Subcutaneous adipose tissue (tissue), 4 donors: ENCODE measurements around the gene GALNT9. TPM values are rescaled to one million over a fixed set of nuclear protein-coding genes. Genes with fewer than 3 reads are reported as not detected.

Source experiments
- CTCF ChIP-seq: fragments of 450-650 bp; IDR thresholded peaks from one replicate; pipeline ENCODE4 v1.5.1; 2016; ENCODE audit warnings: low read depth, mild to moderate bottlenecking, control low read depth, antibody characterized with exemption, moderate library complexity
- total RNA-seq, 4 donors: library from RNA; depleted of rRNA; stranded (reverse); fragments of >200 nt; gene quantifications; one replicate each; pipeline ENCODE4 v1.1.0, GENCODE V29; 2016

The GALNT9 gene
- total RNA-seq, 4 donors from 2014 or later, result not detected

GRCh38 chr12:132196873-132197390, 132.5 kb downstream of the GALNT9 start:
- TF ChIP-seq CTCF, result no peak

DNA sequence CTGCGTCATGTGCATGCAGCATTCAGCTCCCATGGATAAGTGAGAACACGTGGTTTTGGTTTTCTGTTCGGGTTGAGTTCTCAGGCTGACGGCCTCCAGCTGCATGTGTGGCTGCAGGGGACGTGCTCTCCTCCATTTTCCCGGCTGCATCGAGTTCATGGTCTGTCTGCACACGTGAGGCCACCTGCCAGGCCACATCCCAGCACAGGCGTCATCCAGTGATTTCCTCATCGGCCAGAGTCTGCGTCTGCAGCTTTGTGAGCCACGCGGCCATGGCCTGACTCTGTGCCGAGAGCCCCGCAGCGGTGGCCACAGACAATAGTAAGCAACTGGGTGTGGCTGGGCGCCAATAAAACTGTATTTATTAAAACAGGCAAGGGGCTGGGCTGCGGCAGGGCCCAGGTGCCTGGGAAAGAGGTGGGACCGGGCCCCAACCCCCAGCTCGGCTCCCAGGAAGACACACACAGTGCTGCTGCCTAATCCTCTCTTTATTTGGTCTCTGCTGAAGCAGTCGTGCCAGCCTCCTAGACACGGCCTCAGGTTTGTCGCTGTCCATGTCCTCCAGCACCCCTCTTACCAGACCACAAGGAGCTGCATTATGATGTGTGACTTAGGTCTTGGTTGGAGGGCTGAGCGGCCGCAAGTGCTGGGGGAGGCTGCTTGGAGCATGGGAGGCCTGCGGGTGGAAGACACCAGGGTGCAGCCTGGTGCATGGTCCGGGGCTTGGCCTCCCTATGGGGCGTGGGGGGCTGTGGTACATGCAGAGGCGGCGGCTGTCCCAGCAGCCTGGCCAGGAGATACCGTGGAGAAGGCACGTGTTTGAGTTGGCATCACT, 133.1 kb downstream of the GALNT9 start:
- TF ChIP-seq CTCF, result no peak

- no peak for TF ChIP-seq CTCF
Measured at GRCh38 chr12:132194556-132194955, 134.8 kb downstream of the GALNT9 start.

- TF ChIP-seq CTCF, result no peak
Measured at GRCh38 chr12:132194056-132194455, 135.3 kb downstream of the GALNT9 start.

GRCh38 chr12:132191715-132192553, 137.5 kb downstream of the GALNT9 start:
- TF ChIP-seq CTCF, result no peak

DNA sequence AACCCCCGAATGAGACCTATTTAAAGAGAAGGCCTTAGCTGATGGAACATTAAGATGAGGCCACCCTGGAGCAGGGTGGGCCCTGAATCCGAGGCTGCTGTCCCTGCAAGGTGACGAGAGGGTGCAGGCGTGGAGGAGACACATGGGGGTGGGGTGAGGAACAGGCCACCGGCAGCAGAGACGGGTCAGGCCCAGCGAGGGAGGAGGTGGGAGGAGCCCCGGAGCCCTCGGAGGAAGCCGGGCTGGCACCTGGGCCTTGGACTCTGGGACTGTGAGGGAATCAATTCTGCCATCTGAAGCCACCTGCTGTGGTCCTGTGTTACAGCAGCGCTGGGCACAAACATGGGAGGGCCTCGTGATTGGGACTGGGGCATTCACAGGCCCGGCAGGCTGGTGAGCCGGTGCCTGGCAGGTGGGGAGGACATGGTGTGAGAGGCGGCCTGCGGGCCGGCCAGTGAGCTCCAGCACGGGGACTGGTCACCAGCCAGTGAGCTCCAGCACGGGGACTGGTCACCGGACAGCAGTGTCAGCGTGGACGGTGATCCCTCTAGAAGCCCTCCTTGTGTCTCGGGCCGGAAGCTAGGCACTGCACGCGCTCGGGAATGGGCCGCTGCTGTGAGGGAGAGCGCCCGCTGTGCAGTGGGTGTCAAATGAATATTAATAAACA, 138.4 kb downstream of the GALNT9 start:
- TF ChIP-seq CTCF, result no peak
